Measurements from ENCODE around the gene ANP32E.
A peak's percentile ranks its signal among the peaks of the same experiment; 100 is the strongest.
"Not testable (repeated sequence)": the region's sequence is repeated elsewhere in the genome, so short reads cannot be mapped to it uniquely, and the experiment has no call there.

The ANP32E gene

GRCh38 chr1:150234309-150234565 lies 1.7 kb downstream of the ANP32E start:
- H3K27ac ChIP-seq, result no peak overlapping the region; the same call in 1 of the 2 replicates
- no peak for TF ChIP-seq CTCF (conservative IDR thresholded peaks at IDR 0.05)
- TF ChIP-seq ZFX (IDR thresholded peaks at IDR 0.05), result no peak

DNA sequence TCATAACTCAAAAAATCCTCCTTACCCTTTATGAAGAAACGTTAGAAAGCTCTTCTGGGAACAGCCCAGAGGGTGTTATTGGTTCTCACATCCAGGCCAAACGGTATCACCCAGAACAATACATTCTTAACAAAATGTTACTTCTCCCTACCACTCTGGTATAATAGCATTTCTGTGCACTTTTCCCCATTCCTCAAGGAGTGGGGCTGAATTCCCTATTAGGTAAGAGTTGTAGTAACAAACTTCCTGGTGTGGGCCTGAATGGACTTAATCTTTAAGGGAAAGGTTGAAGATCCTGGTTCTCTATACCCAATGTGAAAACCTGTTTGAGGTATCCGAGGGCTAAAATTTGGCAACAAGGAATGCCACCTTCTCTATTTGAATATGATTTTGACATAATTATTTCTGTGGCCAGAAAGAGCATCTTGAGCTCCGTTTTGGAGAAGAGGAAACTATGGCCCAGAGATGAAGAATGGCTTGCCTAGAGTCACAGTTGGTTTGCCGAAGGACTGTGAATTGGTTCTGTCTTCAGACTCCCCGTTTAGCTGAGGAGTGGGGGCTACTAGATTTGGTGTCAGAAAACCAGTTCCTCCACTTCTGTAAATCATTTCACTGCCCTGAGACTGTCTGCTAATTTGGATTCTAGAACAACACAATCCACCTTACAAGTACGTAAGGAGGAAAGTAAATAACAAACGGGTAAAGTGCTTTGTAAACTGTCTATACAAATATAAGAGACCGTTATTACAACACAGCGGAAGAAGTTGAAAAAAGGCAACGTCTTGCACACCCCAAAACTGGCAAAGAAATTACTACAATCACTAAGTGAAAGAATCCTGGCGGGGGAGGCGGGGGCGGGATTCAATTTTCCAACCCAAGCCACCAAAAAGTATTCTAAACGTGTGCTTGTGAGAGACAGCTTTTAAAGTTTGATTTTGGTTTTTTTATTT lies 2.3 kb downstream of the ANP32E start:
- no peak overlapping the region for H3K27ac ChIP-seq

GRCh38 chr1:150232921-150233320 lies 3.0 kb downstream of the ANP32E start:
- H3K27ac ChIP-seq, result not testable (repeated sequence)

More for the DNA sequence above, 2.3 kb downstream of the ANP32E start:
- TF ChIP-seq CTCF (conservative IDR thresholded peaks at IDR 0.05), result no peak

- not testable (repeated sequence) for H3K27ac ChIP-seq
These were observed 7.7 kb downstream of the ANP32E start for GRCh38 chr1:150228246-150228645.

- TF ChIP-seq ZFX (IDR thresholded peaks at IDR 0.05), result no peak
- H3K27ac ChIP-seq, result no peak overlapping the region
These were observed 8.7 kb downstream of the ANP32E start for GRCh38 chr1:150227228-150227627.

DNA sequence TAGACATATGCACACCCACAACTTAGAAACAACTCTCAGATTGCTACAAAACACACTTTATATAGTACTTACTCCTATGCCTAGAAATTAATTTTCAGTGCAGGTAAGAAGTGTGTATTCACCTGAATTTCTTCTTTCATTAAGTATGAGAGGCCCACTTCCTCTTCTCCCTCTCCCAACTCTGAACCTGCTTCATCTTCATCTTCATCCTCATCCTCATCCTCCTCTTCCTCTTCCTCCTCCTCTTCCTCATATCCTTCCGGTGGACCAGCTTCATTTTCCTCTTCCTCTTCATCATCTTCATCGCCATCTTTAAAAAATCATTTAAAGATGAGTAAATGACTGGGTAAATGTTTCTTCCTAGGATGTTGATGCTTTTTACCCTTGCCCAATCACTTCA lies 9.4 kb downstream of the ANP32E start:
- H3K27ac ChIP-seq, result no peak overlapping the region
- TF ChIP-seq ZFX (IDR thresholded peaks at IDR 0.05), result no peak
- no peak for TF ChIP-seq CTCF (conservative IDR thresholded peaks at IDR 0.05)

- no peak for TF ChIP-seq ZFX (IDR thresholded peaks at IDR 0.05)
- TF ChIP-seq CTCF (conservative IDR thresholded peaks at IDR 0.05), result no peak
- no peak overlapping the region for H3K27ac ChIP-seq
These were observed 10.4 kb downstream of the ANP32E start for GRCh38 chr1:150225546-150225945.

- H3K27ac ChIP-seq, result no peak overlapping the region
- no peak for TF ChIP-seq ZFX (IDR thresholded peaks at IDR 0.05)
- no peak for TF ChIP-seq CTCF (conservative IDR thresholded peaks at IDR 0.05)
These were observed 10.9 kb downstream of the ANP32E start for GRCh38 chr1:150224983-150225382.

DNA sequence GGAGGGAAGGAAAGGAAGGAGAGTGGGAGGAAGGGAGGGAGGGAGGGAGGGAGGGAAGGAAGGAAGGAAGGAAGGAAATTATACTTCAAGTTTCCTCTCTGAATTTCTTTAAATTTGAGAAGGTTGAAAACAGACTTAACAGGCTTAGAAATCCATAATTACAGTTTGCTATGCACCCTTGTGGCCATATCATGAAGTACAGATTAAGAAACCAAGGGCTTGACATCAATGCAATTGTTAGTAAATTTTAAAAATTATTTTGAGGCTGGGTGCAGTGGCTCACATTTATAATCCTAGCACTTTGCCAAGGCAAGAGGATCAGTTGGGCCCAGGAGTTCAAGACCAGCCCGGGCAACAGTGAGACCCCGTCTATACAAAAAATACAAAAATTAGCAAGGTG lies 14.4 kb downstream of the ANP32E start:
- TF ChIP-seq ZFX (IDR thresholded peaks at IDR 0.05), result no peak
- peak; percentile 58 for TF ChIP-seq CTCF (conservative IDR thresholded peaks at IDR 0.05)
- H3K27ac ChIP-seq, result no peak overlapping the region

DNA sequence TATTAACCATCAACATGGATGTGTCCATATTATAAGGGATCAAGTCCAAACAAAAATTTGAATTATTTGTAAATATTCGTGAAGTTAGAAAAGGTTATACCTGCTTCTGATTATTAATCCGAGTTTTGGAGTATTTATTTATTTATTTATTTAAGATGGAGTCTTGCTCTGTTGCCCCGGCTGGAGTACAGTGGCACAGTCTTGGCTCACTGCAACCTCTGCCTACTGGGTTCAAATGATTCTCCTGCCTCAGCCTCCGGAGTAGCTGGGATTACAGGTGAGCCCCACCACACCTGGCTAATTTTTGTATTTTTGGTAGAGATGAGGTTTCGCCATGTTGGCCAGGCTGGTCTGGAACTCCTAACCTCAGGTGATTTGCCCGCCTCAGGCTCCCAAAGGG lies 20.1 kb downstream of the ANP32E start:
- H3K27ac ChIP-seq, result not testable (repeated sequence)

- not testable (repeated sequence) for H3K27ac ChIP-seq
These were observed 21.7 kb downstream of the ANP32E start for GRCh38 chr1:150214099-150214756.

Data from C4-2B (cell line).